ENCODE data around the gene RGS13. TPM values are rescaled to one million over a fixed set of nuclear protein-coding genes. Genes with fewer than 3 reads are reported as not detected.

The RGS13 gene
- total and polyA plus RNA-seq, 10 donors = 0.09 to 13.3 (median 0.43) TPM; not detected in 1

GRCh38 chr1:192702212-192702902 is 66.4 kb downstream of the RGS13 start:
- peaks cover 0 to 6% (median 0%) of the 10 kb centered on the region in 6 donors for H3K4me1 ChIP-seq
- no peak for TF ChIP-seq CTCF (IDR thresholded peaks at IDR 0.05 in 8 of 11, conservative IDR thresholded peaks at IDR 0.05 in 3 of 11)
- no peak for TF ChIP-seq POLR2AphosphoS5 (IDR thresholded peaks at IDR 0.05)
- no peak for TF ChIP-seq POLR2A (IDR thresholded peaks at IDR 0.05)
- H3K36me3 ChIP-seq = no peaks in the 10 kb centered on the region
- no peak for DNase-seq
- intact Hi-C loops (cut with DNase I; ENCODE audit: low total_unique reads) = no loop called here
- H3K27me3 ChIP-seq (replicated peaks in 1 of 7) = no peaks in the 10 kb centered on the region
- no peaks in the 10 kb centered on the region for H3K9me3 ChIP-seq
- H3K4me3 ChIP-seq = no peak overlapping the region
- 54 to 70% (median 61%) methylated on average over 4 of the region's 4 CpGs for WGBS, 5 donors
- H3K27ac ChIP-seq = peak overlapping the region in 2 of 8 donors; percentile 11 to 34

GRCh38 chr1:192703283-192704206 is 67.6 kb downstream of the RGS13 start:
- H3K36me3 ChIP-seq = no peaks in the 10 kb centered on the region
- intact Hi-C loops (cut with DNase I; ENCODE audit: low total_unique reads) = no loop called here
- no peak overlapping the region for H3K4me3 ChIP-seq
- no peaks in the 10 kb centered on the region for H3K9me3 ChIP-seq
- DNase-seq = no peak
- no peaks in the 10 kb centered on the region for H3K27me3 ChIP-seq (replicated peaks in 1 of 7)
- peaks cover 0 to 6% (median 0%) of the 10 kb centered on the region in 6 donors for H3K4me1 ChIP-seq
- 68 to 77% (median 75%) methylated on average over 5 of the region's 5 CpGs for WGBS, 5 donors
- H3K27ac ChIP-seq = no peak overlapping the region
- no peak for TF ChIP-seq CTCF (IDR thresholded peaks at IDR 0.05 in 8 of 11, conservative IDR thresholded peaks at IDR 0.05 in 3 of 11)
- no peak for TF ChIP-seq POLR2AphosphoS5 (IDR thresholded peaks at IDR 0.05)

GRCh38 chr1:192705510-192705909 is 69.6 kb downstream of the RGS13 start:
- no peaks in the 10 kb centered on the region for H3K27me3 ChIP-seq (replicated peaks in 1 of 7)
- intact Hi-C loops (cut with DNase I; ENCODE audit: low total_unique reads) = no loop called here
- no peak overlapping the region for H3K27ac ChIP-seq
- H3K4me3 ChIP-seq = no peak overlapping the region
- H3K9me3 ChIP-seq = no peaks in the 10 kb centered on the region
- 95 to 100% (median 98%) methylated on average over 2 of the region's 2 CpGs for WGBS, 5 donors
- no peaks in the 10 kb centered on the region for H3K36me3 ChIP-seq
- no peak for DNase-seq
- peaks cover 0 to 6% (median 0%) of the 10 kb centered on the region in 6 donors for H3K4me1 ChIP-seq
- no peak for TF ChIP-seq POLR2A (IDR thresholded peaks at IDR 0.05)
- TF ChIP-seq POLR2AphosphoS5 (IDR thresholded peaks at IDR 0.05) = no peak
- no peak for TF ChIP-seq CTCF (IDR thresholded peaks at IDR 0.05 in 8 of 11, conservative IDR thresholded peaks at IDR 0.05 in 3 of 11)

- H3K4me1 ChIP-seq = peaks cover 0 to 5% (median 0%) of the 10 kb centered on the region in 6 donors
- H3K36me3 ChIP-seq = no peaks in the 10 kb centered on the region
- no peak overlapping the region for H3K4me3 ChIP-seq
- DNase-seq = no peak
- TF ChIP-seq POLR2AphosphoS5 (IDR thresholded peaks at IDR 0.05) (no peak), POLR2A (IDR thresholded peaks at IDR 0.05) (no peak), CTCF (IDR thresholded peaks at IDR 0.05 in 8 of 11, conservative IDR thresholded peaks at IDR 0.05 in 3 of 11) (no peak)
- H3K9me3 ChIP-seq = no peaks in the 10 kb centered on the region
- 80 to 93% (median 85%) methylated on average over 2 of the region's 2 CpGs for WGBS, 5 donors
- intact Hi-C loops (cut with DNase I; ENCODE audit: low total_unique reads) = no loop called here
- peak overlapping the region in 1 of 8 donors; percentile 77 for H3K27ac ChIP-seq
- no peaks in the 10 kb centered on the region for H3K27me3 ChIP-seq (replicated peaks in 1 of 7)
Observed at GRCh38 chr1:192706936-192707335, 71.0 kb downstream of the RGS13 start.
